Erythroblast (primary cell): Measurements from ENCODE around the gene ARHGEF11.
A peak's percentile ranks its signal among the peaks of the same experiment; 100 is the strongest.

Experiments used
- GATA1 ChIP-seq: IDR thresholded peaks from 2 replicates; pipeline ENCODE4 v1.6.1; 2011; ENCODE audit warnings: low read depth, mild to moderate bottlenecking, control low read depth, low read length, moderate library complexity
- POLR2A ChIP-seq: IDR thresholded peaks from 2 replicates; pipeline ENCODE4 v1.6.1; 2011; ENCODE audit warnings: mild to moderate bottlenecking, low read length

DNA sequence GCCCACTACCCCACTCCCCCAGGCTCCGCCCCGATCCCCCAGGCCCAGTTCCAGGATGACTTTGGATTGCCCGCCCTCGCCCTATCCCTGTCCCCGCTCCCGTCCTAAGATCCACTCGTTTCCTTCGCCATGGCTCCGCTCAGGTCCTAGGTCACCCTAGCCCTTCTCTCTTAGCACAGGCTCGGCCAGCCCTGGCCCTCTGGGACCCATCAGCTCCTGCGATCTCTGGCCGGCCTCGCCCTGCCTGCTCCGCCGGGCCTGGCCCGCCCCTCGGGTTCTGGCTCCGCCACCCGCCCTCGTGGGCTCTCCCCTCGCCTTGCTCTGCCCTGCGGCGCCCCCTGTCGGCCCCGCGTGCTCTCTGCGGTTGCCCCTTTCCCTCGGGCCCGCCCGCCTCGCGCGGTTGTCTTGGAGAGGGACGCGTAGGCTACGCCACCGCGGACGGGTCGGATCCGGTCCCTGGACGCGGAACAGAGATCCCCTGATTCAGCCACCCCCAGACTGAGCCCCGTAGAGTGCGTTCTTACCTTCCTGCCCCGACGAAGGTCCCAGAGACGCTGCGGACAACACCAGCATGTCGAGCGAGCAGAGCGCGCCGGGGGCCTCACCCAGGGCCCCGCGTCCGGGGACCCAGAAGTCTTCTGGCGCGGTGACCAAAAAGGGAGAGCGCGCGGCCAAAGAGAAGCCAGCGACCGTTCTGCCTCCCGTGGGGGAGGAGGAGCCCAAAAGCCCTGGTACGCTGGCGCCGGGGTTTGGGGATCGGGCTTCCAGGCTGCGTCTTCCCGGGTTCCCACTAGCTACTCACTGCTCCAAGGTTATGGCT, 125.1 kb downstream of the ARHGEF11 start, which contains the start of gene LRRC71:
- TF ChIP-seq POLR2A, result no peak
- TF ChIP-seq GATA1, result peak; percentile 48
